ENCODE results near the gene LTB.

DNA sequence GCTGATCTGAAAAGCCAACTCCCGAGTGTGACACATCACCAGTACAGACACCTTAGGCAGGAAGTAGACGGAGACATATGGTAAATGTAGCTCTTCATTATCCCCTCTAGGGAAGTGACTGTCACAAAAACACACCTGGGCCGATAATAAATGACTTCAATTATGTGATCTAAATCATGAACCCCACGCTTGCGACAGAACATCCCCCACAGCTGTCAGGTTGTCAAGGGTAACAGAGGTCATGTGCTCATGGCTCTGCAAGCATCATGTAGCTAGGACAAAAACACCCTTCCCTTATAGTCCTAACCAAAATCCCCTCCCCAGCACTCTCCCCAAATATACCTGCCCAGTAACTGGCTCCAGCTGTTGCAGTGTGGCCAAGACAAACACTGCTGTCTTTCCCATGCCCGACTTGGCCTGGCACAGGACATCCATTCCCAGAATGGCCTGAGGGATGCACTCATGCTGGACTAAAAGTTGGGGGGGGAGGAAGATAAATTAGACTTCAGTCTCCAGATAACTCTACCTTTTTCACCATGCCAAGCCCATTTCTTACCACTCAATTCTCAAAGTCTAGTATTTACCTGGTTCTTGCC is 43.3 kb downstream of the LTB start:
- TF ChIP-seq ZNF274 (CRISPR knock-in tag; IDR thresholded peaks at IDR 0.05): no peak
- TF ChIP-seq, protein P1, sequence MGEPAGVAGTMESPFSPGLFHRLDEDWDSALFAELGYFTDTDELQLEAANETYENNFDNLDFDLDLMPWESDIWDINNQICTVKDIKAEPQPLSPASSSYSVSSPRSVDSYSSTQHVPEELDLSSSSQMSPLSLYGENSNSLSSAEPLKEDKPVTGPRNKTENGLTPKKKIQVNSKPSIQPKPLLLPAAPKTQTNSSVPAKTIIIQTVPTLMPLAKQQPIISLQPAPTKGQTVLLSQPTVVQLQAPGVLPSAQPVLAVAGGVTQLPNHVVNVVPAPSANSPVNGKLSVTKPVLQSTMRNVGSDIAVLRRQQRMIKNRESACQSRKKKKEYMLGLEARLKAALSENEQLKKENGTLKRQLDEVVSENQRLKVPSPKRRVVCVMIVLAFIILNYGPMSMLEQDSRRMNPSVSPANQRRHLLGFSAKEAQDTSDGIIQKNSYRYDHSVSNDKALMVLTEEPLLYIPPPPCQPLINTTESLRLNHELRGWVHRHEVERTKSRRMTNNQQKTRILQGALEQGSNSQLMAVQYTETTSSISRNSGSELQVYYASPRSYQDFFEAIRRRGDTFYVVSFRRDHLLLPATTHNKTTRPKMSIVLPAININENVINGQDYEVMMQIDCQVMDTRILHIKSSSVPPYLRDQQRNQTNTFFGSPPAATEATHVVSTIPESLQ (CRISPR knock-in tag; conservative IDR thresholded peaks at IDR 0.05): no peak
- TF ChIP-seq POLR2AphosphoS5 (IDR thresholded peaks at IDR 0.05; ENCODE audit: low read depth, low read length): 0 out of 2 replicates have a peak, but pooled peaks have one; percentile 10
- no peak for TF ChIP-seq FOSL1 (CRISPR knock-in tag; IDR thresholded peaks at IDR 0.05; ENCODE audit: borderline replicate concordance)
- no peak for TF ChIP-seq THRA (CRISPR knock-in tag; IDR thresholded peaks at IDR 0.05; ENCODE audit: borderline replicate concordance)
- no peak for TF ChIP-seq YY1 (IDR thresholded peaks at IDR 0.05; ENCODE audit: insufficient read depth, insufficient replicate concordance, low read depth, low read length)
- no peak for TF ChIP-seq SIX4 (CRISPR knock-in tag; IDR thresholded peaks at IDR 0.05)
- no peak for TF ChIP-seq RFX1 (IDR thresholded peaks at IDR 0.05)
- no peak for TF ChIP-seq MAZ (IDR thresholded peaks at IDR 0.05; ENCODE audit: borderline replicate concordance, low read depth, low read length)
- no peak for TF ChIP-seq MAZ (CRISPR knock-in tag; IDR thresholded peaks at IDR 0.05; ENCODE audit: low read depth)
- TF ChIP-seq POLR2A (IDR thresholded peaks at IDR 0.05; ENCODE audit: insufficient read depth in 1 of 2, low read depth in 2 of 2, low read length in 2 of 2): no peak
- TF ChIP-seq EZH2 (conservative IDR thresholded peaks at IDR 0.05; ENCODE audit: low read depth, low read length): no peak
- no peak for TF ChIP-seq POGK (CRISPR knock-in tag; conservative IDR thresholded peaks at IDR 0.05)
- no peak for TF ChIP-seq NCOR1 (IDR thresholded peaks at IDR 0.05; ENCODE audit: borderline replicate concordance, low read length)
